Measurements from ENCODE around the gene TCEA2. TPM values are rescaled to one million over a fixed set of nuclear protein-coding genes. Genes with fewer than 3 reads are reported as not detected.

Gene TCEA2
- total and polyA plus RNA-seq, 2 of the 13 experiments (the other 11 are each of a cell fraction or from before 2014, with no cell fraction given): 28.1 to 33.7 TPM

DNA sequence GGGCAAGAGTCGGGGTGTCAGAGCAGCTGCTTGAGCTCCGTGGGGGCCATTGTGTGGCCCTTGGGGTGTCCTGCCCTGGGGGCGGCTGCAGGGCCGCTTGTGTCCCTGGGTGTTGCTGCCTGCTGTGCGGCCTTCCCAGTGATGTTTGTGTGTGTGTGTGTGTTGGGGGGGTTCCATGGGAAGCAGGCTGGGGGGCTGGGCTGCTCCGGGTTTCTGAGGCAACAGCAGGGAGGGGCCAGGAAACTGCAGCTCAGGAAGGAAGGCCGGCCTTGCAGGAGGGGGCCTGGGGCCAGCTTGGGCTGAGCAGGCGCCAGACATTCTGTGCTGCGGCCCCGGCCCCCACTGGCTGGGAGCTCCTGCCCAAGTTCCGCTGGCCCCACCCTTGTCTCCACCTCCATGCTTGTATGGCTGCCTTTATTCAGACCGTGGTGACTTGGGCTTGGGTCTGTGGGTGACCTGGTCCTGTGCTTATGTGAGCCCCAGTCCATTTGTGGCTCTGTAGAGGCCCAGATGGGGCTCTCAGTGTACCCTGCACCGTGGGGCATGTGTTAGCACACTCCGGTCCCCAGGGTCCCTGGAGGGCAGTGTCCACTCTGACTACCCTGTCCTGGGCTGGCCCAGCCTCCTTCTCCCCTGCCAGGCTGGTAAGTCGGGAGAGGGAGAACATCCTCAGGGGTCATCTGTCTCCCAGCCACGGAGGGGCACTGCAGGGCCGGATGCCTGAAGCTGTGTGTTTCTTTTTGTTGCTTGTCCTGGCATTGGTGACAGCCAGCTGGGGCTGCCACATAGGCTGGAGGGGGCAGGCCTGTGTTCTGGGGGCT, 8.9 kb upstream of the TCEA2 start (continued):
- TF ChIP-seq, protein P1, sequence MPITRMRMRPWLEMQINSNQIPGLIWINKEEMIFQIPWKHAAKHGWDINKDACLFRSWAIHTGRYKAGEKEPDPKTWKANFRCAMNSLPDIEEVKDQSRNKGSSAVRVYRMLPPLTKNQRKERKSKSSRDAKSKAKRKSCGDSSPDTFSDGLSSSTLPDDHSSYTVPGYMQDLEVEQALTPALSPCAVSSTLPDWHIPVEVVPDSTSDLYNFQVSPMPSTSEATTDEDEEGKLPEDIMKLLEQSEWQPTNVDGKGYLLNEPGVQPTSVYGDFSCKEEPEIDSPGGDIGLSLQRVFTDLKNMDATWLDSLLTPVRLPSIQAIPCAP (CRISPR knock-in tag; IDR thresholded peaks at IDR 0.05; ENCODE audit: low read depth): no peak
- TF ChIP-seq, protein P2, sequence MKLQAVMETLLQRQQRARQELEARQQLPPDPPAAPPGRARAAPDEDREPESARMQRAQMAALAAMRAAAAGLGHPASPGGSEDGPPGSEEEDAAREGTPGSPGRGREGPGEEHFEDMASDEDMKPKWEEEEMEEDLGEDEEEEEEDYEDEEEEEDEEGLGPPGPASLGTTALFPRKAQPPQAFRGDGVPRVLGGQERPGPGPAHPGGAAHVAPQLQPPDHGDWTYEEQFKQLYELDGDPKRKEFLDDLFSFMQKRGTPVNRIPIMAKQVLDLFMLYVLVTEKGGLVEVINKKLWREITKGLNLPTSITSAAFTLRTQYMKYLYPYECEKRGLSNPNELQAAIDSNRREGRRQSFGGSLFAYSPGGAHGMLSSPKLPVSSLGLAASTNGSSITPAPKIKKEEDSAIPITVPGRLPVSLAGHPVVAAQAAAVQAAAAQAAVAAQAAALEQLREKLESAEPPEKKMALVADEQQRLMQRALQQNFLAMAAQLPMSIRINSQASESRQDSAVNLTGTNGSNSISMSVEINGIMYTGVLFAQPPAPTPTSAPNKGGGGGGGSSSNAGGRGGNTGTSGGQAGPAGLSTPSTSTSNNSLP (IDR thresholded peaks at IDR 0.05; ENCODE audit: low read depth, low read length): no peak
- TF ChIP-seq PHB2 (IDR thresholded peaks at IDR 0.05; ENCODE audit: partially characterized antibody): no peak
- TF ChIP-seq MAZ (IDR thresholded peaks at IDR 0.05; ENCODE audit: borderline replicate concordance, low read depth, low read length): peak; percentile 40; the same call in 1 of the 2 replicates
- TF ChIP-seq MAZ (CRISPR knock-in tag; IDR thresholded peaks at IDR 0.05; ENCODE audit: low read depth): peak; percentile 83
- TF ChIP-seq ZNF441 (CRISPR knock-in tag; IDR thresholded peaks at IDR 0.05; ENCODE audit: borderline replicate concordance): peak; percentile 78
- no peak for TF ChIP-seq ATF7-NPFF (CRISPR knock-in tag; IDR thresholded peaks at IDR 0.05; ENCODE audit: low read depth)
- TF ChIP-seq MAFK (conservative IDR thresholded peaks at IDR 0.05 in 1 of 2, IDR thresholded peaks at IDR 0.05 in 1 of 2; ENCODE audit: low read length in 2 of 2): no peak
- peak; percentile 84 for TF ChIP-seq RXRA (CRISPR knock-in tag; IDR thresholded peaks at IDR 0.05)
- TF ChIP-seq MEIS2 (CRISPR knock-in tag; IDR thresholded peaks at IDR 0.05): peak; percentile 81
- TF ChIP-seq HHEX (CRISPR knock-in tag; IDR thresholded peaks at IDR 0.05): no peak
- peak; percentile 87; the same call in 1 of the 2 replicates for TF ChIP-seq KAT7 (CRISPR knock-in tag; IDR thresholded peaks at IDR 0.05; ENCODE audit: borderline replicate concordance)
- TF ChIP-seq ZFP36 (IDR thresholded peaks at IDR 0.05; ENCODE audit: borderline replicate concordance, low read depth, low read length, partially characterized antibody): no peak
- peak; percentile 79 for TF ChIP-seq GATAD1 (CRISPR knock-in tag; IDR thresholded peaks at IDR 0.05)
- TF ChIP-seq ZNF598 (CRISPR knock-in tag; IDR thresholded peaks at IDR 0.05; ENCODE audit: borderline replicate concordance): no peak; the same call in 1 of the 2 replicates
- TF ChIP-seq ZNF749 (CRISPR knock-in tag; IDR thresholded peaks at IDR 0.05; ENCODE audit: borderline replicate concordance): no peak; the same call in 1 of the 2 replicates
- peak; percentile 87 for TF ChIP-seq YY1 (IDR thresholded peaks at IDR 0.05; ENCODE audit: insufficient read depth, insufficient replicate concordance, low read depth, low read length)
- TF ChIP-seq ZNF143 (CRISPR knock-in tag; IDR thresholded peaks at IDR 0.05): peak; percentile 57
- TF ChIP-seq ZNF567 (CRISPR knock-in tag; IDR thresholded peaks at IDR 0.05; ENCODE audit: borderline replicate concordance): no peak; the same call in 1 of the 2 replicates
- no peak for TF ChIP-seq DNMT1 (CRISPR knock-in tag; IDR thresholded peaks at IDR 0.05)
- no peak for TF ChIP-seq ESRRA (CRISPR knock-in tag; IDR thresholded peaks at IDR 0.05; ENCODE audit: low read depth)
- no peak; the same call in 1 of the 2 replicates for TF ChIP-seq KLF11 (CRISPR knock-in tag; IDR thresholded peaks at IDR 0.05)
- no peak for TF ChIP-seq ELK4 (CRISPR knock-in tag; IDR thresholded peaks at IDR 0.05; ENCODE audit: borderline replicate concordance)
- TF ChIP-seq ZNF562 (CRISPR knock-in tag; IDR thresholded peaks at IDR 0.05; ENCODE audit: borderline replicate concordance): no peak
- peak; percentile 80 for TF ChIP-seq ZNF772 (CRISPR knock-in tag; IDR thresholded peaks at IDR 0.05)
- no peak for TF ChIP-seq POLR2AphosphoS2 (IDR thresholded peaks at IDR 0.05; ENCODE audit: low read depth, low read length)
- TF ChIP-seq NBN (conservative IDR thresholded peaks at IDR 0.05): no peak
- TF ChIP-seq NFATC3 (CRISPR knock-in tag; IDR thresholded peaks at IDR 0.05): no peak
